NB4 (cell line): ENCODE measurements around the gene PDCL3.

Source experiments
- DNase-seq: peaks from one replicate; pipeline ENCODE4 v3.0.0; 2010; ENCODE audit warnings: low read depth
- H3K4me3 ChIP-seq: one replicate; pipeline ENCODE4 v1.5.1; 2011; ENCODE audit warnings: mild to moderate bottlenecking, low read depth, low read length, moderate library complexity
- CTCF ChIP-seq: IDR thresholded peaks from one replicate; pipeline ENCODE4 v1.5.1; 2012; ENCODE audit warnings: low read depth, low read length
- MAX ChIP-seq: IDR thresholded peaks from 2 replicates; pipeline ENCODE4 v1.6.1; 2011; ENCODE audit warnings: low read depth, low read length
- MYC ChIP-seq: IDR thresholded peaks from 2 replicates; pipeline ENCODE4 v1.6.1; 2011; ENCODE audit warnings: low read depth, low read length
- POLR2A ChIP-seq: IDR thresholded peaks from 2 replicates; pipeline ENCODE4 v1.6.1; 2011; ENCODE audit warnings: mild to moderate bottlenecking; ENCODE audit not compliant: insufficient read length; ENCODE audit errors: extremely low read depth

PDCL3 gene

GRCh38 chr2:100535855-100536254 is 26.9 kb upstream of the PDCL3 start:
- TF ChIP-seq MAX (no peak), MYC (no peak), POLR2A (no peak), CTCF (no peak)
- H3K4me3 ChIP-seq = no peak overlapping the region

GRCh38 chr2:100537918-100538317 is 24.9 kb upstream of the PDCL3 start:
- no peak overlapping the region for H3K4me3 ChIP-seq
- DNase-seq = no peak
- no peak for TF ChIP-seq MAX
- TF ChIP-seq POLR2A = no peak
- TF ChIP-seq CTCF = no peak
- no peak for TF ChIP-seq MYC

More at GRCh38 chr2:100535855-100536254, 26.9 kb upstream of the PDCL3 start:
- no peak for DNase-seq

GRCh38 chr2:100539221-100539620 is 23.6 kb upstream of the PDCL3 start:
- no peak for DNase-seq
- no peak for TF ChIP-seq MYC
- no peak overlapping the region for H3K4me3 ChIP-seq

GRCh38 chr2:100541404-100541803 is 21.4 kb upstream of the PDCL3 start:
- TF ChIP-seq MYC (no peak), CTCF (no peak), MAX (no peak), POLR2A (no peak)
- no peak for DNase-seq
- H3K4me3 ChIP-seq = no peak overlapping the region

GRCh38 chr2:100542418-100542817 is 20.4 kb upstream of the PDCL3 start:
- no peak for DNase-seq
- TF ChIP-seq MYC = no peak
- no peak for TF ChIP-seq CTCF
- TF ChIP-seq MAX = no peak
- no peak for TF ChIP-seq POLR2A
- H3K4me3 ChIP-seq = no peak overlapping the region

- DNase-seq = no peak
- no peak overlapping the region for H3K4me3 ChIP-seq
- no peak for TF ChIP-seq MYC
- TF ChIP-seq CTCF = no peak
- TF ChIP-seq MAX = no peak
- TF ChIP-seq POLR2A = no peak
Observed at GRCh38 chr2:100544911-100545596, 17.7 kb upstream of the PDCL3 start.
